ENCODE measurements around the gene CDH13.

- TF ChIP-seq, protein P1, sequence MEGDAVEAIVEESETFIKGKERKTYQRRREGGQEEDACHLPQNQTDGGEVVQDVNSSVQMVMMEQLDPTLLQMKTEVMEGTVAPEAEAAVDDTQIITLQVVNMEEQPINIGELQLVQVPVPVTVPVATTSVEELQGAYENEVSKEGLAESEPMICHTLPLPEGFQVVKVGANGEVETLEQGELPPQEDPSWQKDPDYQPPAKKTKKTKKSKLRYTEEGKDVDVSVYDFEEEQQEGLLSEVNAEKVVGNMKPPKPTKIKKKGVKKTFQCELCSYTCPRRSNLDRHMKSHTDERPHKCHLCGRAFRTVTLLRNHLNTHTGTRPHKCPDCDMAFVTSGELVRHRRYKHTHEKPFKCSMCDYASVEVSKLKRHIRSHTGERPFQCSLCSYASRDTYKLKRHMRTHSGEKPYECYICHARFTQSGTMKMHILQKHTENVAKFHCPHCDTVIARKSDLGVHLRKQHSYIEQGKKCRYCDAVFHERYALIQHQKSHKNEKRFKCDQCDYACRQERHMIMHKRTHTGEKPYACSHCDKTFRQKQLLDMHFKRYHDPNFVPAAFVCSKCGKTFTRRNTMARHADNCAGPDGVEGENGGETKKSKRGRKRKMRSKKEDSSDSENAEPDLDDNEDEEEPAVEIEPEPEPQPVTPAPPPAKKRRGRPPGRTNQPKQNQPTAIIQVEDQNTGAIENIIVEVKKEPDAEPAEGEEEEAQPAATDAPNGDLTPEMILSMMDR (IDR thresholded peaks at IDR 0.05): no peak
- TF ChIP-seq POLR2A (IDR thresholded peaks at IDR 0.05): no peak
Measured at GRCh38 chr16:83711069-83711468, 1084.3 kb downstream of the CDH13 start.

All from body of pancreas (tissue), 4 donors.